HG03039 (cell line): Measurements from ENCODE around the gene VIL1.

Source experiments
- ATAC-seq: cut with Tn5 transposase; IDR thresholded peaks from one replicate; pipeline ENCODE4 v1.9.1; 2021; ENCODE audit warnings: mild to moderate bottlenecking, moderate library complexity; ENCODE audit not compliant: unreplicated experiment

VIL1 gene

GRCh38 chr2:218435003-218435982, 16.4 kb downstream of the VIL1 start:
- no peak for ATAC-seq

- no peak for ATAC-seq
Measured at GRCh38 chr2:218436992-218437391, 18.1 kb downstream of the VIL1 start.

- no peak for ATAC-seq
Measured at GRCh38 chr2:218437969-218438368, 19.0 kb downstream of the VIL1 start.

- no peak for ATAC-seq
Measured at GRCh38 chr2:218438596-218438995, 19.7 kb downstream of the VIL1 start.

GRCh38 chr2:218444692-218445357, 25.9 kb downstream of the VIL1 start:
- no peak for ATAC-seq

GRCh38 chr2:218445602-218446001, 26.7 kb downstream of the VIL1 start:
- ATAC-seq: no peak

GRCh38 chr2:218446547-218446946, 27.6 kb downstream of the VIL1 start:
- no peak for ATAC-seq

GRCh38 chr2:218447072-218447471, 28.1 kb downstream of the VIL1 start:
- ATAC-seq: no peak

GRCh38 chr2:218448934-218449333, 30.0 kb downstream of the VIL1 start:
- ATAC-seq: no peak

GRCh38 chr2:218452079-218452478, 33.2 kb downstream of the VIL1 start:
- ATAC-seq: no peak

GRCh38 chr2:218456849-218457248, 37.9 kb downstream of the VIL1 start:
- ATAC-seq: no peak

GRCh38 chr2:218458598-218458997, 39.7 kb downstream of the VIL1 start:
- ATAC-seq: no peak

- ATAC-seq: no peak
Measured at GRCh38 chr2:218465987-218466633, 47.2 kb downstream of the VIL1 start.

GRCh38 chr2:218470448-218470847, 51.5 kb downstream of the VIL1 start:
- no peak for ATAC-seq

GRCh38 chr2:218471036-218471435, 52.1 kb downstream of the VIL1 start:
- no peak for ATAC-seq

- ATAC-seq: no peak
Measured at GRCh38 chr2:218471982-218472381, 53.1 kb downstream of the VIL1 start.

GRCh38 chr2:218472988-218473387, 54.1 kb downstream of the VIL1 start:
- no peak for ATAC-seq

- no peak for ATAC-seq
Measured at GRCh38 chr2:218474527-218474926, 55.6 kb downstream of the VIL1 start.

- ATAC-seq: no peak
Measured at GRCh38 chr2:218476676-218477075, 57.8 kb downstream of the VIL1 start.

- ATAC-seq: no peak
Measured at GRCh38 chr2:218477247-218477646, 58.3 kb downstream of the VIL1 start.

GRCh38 chr2:218478544-218478943, 59.6 kb downstream of the VIL1 start:
- ATAC-seq: no peak

- ATAC-seq: no peak
Measured at GRCh38 chr2:218479595-218479994, 60.7 kb downstream of the VIL1 start.
